ENCODE measurements around the gene AARS2.

DNA sequence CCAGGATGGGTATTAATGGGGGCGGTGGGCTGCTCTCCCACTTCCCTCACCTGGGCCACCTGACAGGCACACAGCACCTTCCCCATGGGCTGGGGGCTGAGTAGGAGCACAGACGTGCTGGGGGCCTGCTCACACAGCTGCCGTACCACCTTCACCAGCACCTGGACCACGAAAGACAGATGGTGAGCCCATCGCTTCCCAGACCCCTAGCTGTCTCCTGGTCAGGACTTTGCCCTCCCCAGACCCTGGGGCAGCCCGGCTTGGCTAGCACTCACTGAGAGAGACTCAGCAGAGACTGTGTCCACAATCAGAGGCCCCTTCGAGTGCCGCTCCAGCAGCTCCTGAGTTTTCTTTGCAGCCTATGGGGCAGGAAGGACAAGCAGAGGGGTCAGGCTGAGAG, 12.0 kb downstream of the AARS2 start:
- no peak for TF ChIP-seq POLR2A (IDR thresholded peaks at IDR 0.05; ENCODE audit: extremely low read depth, insufficient read length)
- TF ChIP-seq, protein P1, sequence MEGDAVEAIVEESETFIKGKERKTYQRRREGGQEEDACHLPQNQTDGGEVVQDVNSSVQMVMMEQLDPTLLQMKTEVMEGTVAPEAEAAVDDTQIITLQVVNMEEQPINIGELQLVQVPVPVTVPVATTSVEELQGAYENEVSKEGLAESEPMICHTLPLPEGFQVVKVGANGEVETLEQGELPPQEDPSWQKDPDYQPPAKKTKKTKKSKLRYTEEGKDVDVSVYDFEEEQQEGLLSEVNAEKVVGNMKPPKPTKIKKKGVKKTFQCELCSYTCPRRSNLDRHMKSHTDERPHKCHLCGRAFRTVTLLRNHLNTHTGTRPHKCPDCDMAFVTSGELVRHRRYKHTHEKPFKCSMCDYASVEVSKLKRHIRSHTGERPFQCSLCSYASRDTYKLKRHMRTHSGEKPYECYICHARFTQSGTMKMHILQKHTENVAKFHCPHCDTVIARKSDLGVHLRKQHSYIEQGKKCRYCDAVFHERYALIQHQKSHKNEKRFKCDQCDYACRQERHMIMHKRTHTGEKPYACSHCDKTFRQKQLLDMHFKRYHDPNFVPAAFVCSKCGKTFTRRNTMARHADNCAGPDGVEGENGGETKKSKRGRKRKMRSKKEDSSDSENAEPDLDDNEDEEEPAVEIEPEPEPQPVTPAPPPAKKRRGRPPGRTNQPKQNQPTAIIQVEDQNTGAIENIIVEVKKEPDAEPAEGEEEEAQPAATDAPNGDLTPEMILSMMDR (IDR thresholded peaks at IDR 0.05; ENCODE audit: low read depth, low read length), result no peak
- TF ChIP-seq, protein P2, sequence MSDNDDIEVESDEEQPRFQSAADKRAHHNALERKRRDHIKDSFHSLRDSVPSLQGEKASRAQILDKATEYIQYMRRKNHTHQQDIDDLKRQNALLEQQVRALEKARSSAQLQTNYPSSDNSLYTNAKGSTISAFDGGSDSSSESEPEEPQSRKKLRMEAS (IDR thresholded peaks at IDR 0.05; ENCODE audit: low read depth, low read length), result no peak
